IPS DF 19.7 (cell line): ENCODE measurements around the gene SLC18A2.
"Not testable (repeated sequence)": the region's sequence is repeated elsewhere in the genome, so short reads cannot be mapped to it uniquely, and the experiment has no call there.

Source experiments
- DNase-seq: peaks from one replicate; pipeline ENCODE4 v3.0.0-alpha.2; 2013; ENCODE audit warnings: low read depth, low spot score

SLC18A2 gene

DNA sequence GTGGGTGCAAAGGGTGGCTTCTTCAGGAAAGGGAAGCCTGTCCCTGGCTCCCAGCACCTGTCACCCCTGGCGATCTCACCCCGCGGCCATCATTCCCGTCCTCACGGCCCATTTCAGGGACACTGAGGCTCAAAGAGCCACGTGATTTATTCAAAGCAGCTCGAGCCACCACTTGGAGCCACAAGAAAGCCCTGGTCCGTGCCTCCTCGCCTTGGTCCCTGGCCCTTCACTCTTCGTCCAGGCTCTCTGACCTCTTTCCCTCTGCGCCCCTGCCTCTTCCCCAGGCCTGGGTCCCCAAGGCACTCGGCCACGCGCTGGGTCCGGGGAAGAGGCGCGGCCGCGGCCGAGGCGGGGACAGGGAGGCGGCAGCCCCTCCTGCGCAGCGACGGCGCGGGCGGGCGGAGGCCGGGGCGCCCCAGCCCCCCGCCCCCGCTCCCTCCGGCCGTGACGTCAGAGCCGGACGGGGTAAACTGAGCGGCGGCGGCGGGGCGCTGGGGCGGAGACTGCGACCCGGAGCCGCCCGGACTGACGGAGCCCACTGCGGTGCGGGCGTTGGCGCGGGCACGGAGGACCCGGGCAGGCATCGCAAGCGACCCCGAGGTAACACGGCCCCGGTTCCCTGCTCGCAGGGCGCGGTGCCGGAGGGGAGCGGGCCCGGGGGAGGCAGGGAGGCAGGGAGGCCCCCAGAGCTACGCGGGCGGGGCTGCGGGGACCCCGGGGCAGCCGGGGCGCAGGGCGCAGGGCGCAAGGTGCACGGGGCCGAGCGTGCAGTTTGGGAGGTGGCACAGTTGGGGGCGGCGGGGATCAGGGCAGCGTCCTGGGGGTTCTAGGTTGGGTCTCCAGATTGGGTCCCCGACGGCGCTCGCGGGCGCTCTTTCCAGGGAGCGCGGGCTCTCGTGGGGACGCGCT is at the start of gene SLC18A2:
Gene SLC18A2, plus strand, starts transcription at position 494 of the 909 bp plus-strand sequence. CDS start 580 bp downstream, outside the sequence.
- DNase-seq: no peak

DNA sequence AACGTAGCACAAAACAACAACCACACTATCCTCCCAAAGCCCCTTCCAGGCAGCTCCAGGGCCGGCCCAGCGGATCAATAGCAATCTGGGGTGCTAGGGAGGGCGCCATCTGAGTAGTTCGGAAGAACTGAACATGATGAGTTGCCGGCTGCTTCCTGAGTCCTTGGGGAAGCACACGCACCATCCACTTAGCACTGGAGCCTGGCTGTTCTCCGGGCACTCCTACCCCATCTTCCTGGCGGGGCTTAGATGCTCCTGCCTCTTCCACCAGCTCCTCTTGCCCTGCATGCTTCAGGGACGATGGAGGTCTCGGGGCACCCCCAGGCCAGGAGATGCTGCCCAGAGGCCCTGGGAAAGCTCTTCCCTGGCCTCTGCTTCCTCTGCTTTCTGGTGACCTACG is 43.7 kb upstream of the SLC18A2 start, which contains the start of gene KCNK18:
Gene KCNK18, plus strand, starts transcription at position 301 of the 400 bp plus-strand sequence. Its CDS starts 0 bp downstream, at position 301.
- no peak for DNase-seq

DNA sequence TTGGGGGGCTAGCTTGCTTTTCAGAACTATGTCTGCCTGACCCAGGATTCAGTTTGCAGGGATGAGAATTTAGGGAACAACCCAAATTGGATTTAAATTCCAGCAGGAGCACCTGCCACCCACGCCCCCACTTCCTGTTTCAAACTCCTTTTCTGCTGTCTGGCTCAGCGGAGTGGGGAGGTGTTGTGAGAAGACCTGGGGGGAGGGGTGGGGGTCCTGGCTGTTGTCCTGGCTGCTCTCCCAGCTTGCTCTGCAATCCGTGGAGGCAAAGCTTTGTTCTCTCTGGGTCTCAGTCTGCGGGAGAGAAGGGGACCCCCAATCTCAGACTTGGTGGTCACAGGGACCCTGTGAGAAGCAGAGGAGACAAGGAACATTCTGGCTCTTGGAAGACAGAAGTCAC is 42.8 kb upstream of the SLC18A2 start:
- no peak for DNase-seq

DNA sequence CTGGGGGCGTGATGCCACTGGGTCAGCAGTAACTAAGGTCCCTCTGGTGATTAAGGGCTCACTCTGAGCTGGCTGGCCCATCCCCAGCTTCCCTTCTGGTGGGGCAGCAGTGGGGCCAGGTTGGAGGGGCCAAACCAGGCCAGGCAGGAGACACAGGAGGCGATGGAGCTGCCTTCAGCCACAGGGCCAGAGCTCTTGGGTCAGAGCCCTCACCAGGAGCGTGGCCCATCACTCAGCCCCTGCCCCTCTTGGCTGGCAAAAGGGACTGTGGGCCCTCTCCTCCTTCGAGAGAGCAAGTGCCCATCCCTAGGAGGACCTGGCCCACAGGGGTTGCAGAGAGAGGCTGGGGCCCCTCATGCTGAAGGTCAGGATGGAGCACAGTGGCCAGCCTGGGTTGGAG is 39.1 kb upstream of the SLC18A2 start:
- no peak for DNase-seq

DNA sequence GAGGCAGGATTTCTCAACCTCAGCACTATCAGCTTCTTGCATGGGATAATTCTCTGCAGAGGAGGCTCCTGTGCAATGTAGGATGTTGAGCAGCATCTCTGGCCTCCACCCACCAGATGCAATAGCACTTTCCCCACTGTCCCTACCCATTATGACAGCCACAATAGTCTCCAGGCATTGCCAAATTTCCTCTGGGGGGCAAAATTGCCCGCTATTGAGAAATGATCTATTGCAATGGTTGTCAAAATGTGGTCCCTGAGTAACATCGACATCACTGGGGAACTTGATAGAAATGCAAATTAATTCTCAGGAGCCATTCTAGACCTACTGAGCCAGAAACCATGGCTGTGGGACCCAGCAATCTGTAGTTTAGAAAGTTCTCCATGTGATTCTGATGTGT is 36.6 kb upstream of the SLC18A2 start:
- DNase-seq: no peak

DNA sequence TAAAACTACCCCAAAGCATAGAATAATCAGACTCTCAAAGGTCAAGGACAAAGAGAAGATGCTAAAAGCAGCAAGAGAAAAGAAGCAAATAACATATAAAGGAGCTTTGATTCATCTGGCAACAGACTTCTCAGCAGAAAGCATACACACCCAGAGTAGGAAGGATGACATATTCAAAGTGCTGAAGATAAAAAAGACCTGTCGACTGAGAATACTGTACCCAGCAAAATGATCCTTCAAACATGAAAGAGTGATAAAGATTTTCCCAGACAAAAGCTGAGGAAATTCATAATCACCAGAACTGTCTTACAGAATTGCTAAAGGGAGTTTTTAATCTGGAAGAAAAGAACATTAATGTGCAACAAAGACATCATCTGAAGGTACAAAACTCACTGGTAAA is 28.7 kb upstream of the SLC18A2 start:
- DNase-seq: no peak

DNA sequence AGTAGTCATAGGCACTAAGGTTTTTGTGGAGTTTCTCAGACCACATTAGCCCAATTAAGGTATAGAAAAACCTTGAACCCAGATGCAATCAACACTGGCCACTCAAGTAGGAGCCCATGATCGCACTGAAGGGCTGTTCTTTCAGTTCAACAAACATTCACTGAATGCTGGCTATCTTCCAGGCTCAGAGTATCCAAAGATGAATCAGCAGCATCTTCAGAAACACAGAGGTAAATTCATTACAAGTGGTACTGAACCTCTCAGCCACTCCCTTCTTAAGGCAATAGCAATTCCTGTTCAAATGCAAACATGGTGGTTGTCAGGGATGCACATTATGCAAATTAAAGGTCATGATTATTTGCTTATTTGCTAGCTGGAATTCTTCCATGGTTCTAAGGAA is 26.5 kb upstream of the SLC18A2 start:
- no peak for DNase-seq

DNA sequence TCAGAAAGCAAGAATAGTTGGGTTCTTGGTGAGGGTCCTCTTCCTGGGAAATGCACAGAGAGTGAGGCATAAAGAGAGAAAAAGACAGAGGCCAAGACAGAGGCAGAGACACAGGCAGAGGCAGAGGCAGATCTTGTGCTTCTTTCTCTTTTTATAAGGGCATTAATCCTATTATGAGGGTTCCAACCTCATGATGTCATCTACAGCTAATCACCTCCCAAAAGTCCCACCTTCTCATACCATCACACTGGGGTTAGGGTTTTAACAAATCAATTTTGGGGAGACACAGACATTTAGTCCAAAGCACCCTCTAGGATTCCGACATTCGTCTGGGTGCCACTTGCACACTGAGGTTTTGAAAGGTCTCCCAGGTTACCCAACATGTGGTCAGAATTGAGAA is 25.8 kb upstream of the SLC18A2 start:
- DNase-seq: no peak

DNA sequence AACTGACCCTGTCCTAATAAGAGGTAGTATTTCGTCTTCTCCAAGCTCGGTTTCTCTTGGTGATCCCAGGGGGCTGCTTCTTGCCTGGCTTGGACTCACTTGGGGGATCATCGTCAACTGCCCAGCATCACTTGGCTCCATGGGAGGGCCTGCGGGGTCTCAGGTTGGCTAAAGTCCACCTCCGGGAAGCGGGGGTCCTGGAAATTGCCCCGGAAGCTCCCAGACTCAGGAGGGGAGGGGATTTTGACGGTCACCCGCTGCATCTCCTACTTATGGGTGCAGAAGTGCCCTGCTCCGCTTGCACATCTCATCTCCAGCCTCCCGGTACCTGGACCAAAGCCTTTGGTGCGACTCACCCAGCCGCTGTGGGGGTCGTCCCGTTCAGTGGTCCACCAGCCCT is 24.9 kb upstream of the SLC18A2 start:
- no peak for DNase-seq

DNA sequence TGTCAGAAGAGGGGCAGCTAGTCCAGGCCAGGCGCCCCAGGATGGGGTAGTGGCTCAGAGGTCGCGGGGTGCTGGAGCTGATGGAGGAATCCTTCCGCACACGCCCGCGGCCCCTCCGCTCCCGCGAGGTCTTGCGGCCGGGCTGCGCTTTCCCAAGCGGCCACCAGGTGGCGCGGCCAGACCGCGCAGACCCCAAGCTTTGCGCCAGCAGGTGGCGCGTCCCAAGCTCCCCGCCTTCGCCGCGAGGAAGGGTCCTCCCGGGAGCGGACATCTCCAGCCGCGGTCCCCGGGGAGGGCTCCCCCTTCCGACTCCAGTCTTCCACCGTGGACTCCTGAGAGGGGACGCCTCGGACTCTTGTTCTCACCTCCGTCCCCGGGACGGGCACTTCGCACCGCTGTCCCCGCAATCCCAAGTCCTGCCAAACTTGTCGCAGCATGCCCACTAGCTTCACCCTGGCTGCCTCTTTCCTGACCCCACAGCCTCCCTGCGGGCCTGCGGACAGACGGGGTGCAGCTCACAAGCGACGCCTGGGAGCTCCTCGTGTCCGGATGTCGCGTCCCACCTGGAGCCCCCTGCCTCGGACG is 24.2 kb upstream of the SLC18A2 start:
- DNase-seq: no peak

DNA sequence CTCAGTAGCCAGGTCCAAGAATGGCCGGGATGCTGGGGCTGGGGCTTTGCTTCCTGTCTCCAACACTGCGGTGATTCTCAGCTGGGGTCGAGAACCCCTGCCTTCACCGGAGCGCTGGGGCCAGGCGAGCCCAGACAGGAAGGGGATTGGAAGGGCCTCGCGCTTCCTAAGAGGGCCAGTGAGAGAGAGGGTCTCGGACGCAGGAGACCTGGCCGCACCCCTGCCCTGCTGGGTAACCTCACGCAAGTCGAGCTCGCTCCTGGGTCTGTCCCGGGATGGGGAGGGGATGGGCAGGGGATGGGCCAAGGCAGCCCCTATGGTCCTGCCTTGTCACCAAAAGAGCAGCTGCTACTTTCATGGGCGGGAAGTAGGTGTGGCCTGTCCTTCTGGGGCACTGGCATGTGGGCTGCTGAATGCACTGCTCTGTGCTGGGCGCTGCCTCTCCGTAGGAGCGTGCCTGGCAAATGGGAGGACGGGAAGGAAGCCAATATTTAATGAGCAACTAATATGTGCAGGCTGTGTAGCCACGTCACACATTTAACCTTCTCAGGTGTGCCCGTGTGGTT is 23.6 kb upstream of the SLC18A2 start:
- no peak for DNase-seq

DNA sequence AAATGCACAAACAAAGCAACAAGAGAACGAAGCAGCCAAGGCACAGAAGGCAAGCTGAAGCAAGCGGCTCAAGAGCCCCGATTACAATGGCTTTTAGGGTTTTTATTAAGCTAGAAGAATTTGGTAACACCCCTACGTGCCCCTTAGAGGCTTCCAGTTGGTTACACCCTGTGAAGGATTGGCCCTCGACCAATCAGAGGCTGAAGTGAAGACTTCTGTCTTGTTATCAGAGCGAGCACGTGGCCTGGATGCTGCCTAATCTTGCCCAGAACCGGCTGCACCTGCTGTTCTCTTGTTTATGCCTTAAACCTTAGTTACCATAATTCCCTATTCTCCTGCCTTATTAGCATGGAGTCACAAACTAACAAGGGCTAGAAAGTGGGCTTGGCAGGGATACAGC is 22.3 kb upstream of the SLC18A2 start:
- no peak for DNase-seq

DNA sequence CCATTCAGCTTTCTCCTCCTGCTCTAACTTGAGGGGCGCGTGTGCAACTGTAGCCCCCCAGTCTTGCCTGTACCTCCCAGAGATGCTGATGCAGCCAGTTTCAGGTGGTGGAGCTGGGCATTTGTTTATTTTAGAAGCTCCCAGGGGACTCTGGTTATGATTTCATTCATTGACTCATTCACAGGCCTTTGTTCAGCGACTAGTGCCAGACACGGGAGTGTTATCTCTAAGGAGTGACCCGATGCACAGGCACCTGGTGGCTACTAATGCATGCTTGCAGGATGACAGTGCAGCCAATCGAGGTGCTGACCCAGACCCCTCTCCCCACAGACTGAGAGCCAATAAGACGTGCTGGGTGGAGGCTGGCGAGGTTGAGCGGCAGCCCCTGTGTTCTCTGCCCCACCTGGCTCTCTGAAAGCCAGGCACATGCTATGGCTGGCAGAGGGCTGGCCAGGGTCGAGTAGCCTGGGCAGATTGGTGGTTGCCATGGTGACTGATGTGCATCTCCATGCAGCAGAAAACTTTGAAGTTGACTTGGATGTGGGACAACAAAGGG is 19.7 kb upstream of the SLC18A2 start:
- no peak for DNase-seq

DNA sequence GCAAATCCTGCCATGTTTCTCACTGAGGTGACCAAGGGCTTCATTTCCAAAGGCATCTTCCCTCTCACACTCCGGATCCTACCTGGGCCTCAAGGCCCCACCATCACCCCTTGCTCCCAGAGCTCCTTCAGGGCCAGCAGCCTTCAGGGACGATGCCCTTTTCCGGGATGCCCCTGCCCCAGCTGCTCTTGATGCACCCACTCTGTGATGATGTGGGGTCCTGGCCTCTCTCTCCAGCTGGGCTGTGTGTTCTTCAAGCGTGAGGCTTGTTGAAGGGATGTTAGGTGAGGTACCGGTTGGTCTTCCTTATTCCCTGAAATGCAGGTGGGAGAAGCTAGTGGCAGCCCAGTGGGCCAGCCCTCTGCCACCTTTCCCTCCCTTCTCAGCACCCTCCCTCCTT is 18.4 kb upstream of the SLC18A2 start:
- DNase-seq: no peak

DNA sequence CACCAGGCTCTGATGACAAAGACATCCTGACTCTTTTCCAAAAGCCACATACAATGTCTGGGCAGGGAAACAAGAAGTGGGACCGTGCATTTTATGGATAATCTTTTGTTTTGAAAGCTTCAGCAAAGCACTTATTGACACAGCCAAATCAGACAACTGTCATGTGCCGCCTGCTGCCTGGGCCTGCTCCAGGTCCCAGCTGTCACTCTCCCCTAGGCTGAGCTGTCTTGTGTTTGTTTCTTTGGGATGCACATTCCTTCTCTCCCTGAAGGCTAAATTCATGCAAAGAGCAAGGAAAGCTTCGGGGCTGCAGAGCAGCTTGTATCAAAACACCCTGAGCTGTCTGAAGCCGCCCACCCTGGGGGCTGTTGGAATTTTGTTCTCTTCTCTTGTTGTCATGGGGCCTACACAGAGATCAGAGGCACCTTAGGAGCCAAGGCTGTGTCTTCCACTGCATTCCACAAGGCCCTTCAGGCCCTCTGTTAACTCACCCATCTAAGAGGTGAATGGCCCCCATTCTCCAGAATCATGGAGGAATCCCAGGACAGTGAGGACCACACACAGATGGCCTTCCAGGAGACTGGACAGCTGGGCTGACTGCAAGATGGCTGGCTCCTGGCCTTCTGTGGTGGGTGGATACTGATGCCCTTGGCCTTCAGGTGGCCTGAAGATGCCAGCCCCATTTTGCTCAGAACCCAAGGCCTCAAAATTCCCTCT is 17.8 kb upstream of the SLC18A2 start:
- no peak for DNase-seq

DNA sequence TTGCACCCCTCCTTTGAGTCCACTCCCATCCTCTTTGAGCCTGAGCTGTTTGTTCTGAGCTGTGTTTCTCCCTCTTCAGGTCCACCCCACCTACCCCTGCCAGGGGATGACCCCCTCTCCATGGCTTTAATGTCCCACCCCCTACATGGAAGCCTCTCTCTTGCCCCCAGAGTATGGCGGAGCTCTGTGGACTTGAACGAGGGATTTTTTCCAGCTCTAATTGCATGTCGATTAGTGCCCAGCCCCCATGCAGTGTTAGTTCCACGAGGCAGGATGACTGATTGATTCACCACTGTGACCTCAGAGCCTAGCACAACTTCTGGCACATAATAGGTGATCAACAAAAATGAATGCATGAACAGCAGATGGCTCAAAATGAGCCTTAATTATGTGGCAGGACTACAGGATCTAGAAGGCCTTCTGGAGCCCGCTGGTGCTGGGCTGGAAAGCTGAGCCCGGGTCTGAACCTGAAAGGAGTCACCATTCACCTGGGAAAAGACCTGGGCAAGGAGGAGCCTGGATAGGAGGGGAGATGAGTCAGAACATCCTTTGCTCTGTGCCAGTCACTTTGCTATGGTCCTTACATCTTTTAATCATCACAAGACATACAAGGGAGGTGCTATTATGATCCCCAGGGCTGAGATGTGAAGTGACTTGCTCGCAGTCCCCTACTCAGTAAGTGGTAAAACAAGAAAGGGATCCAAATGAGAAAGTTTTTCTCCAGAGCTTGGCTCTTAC is 17.1 kb upstream of the SLC18A2 start:
- DNase-seq: no peak

DNA sequence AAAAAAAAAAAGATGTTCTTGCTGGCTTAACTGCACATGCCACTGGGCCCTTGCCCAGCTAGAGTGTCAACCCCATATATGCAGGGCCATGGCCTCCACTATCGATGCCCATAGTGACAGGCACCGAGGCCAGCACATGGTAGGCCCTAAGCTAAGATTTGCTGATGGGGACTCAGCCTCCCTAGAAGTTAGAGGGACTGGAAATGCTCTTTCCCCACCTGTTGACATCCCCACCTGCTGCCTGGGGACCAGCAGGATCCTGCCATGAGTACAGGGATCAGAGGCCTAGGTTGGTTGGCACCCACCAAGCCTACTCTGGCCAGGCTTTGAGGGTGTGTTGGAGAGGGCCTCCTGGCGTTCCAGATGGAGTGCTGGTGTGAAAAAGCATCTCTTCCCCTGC is 16.0 kb upstream of the SLC18A2 start:
- DNase-seq: no peak

DNA sequence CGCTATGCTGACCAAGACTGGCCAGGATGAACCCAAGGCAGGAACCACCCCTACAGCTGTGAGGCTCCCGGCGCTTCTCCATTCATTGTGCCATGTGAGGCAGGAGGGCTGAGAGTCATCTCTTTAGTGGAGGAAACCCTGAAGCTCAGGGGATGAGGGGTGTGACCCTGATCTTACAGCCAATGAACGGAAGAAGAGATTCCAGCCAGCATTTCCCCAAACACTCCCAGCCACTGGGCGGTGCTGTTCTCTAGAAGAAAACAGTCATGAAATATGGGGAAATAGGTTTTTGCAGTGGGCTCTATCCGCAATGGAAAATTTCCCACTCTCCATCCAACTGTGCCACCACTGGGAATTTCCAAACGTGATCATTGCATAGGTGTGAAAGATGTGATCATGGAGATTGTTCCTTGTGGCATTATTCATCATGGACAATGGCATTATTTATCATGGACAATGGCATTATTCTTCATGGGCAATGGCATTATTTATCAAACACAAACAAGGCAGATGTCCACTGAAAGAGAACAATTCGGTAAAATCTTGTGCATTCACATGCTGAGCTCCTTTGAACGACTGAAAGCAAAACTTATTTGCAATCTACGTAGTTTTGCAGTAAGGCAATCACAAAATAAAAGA is 14.0 kb upstream of the SLC18A2 start:
- DNase-seq: no peak

DNA sequence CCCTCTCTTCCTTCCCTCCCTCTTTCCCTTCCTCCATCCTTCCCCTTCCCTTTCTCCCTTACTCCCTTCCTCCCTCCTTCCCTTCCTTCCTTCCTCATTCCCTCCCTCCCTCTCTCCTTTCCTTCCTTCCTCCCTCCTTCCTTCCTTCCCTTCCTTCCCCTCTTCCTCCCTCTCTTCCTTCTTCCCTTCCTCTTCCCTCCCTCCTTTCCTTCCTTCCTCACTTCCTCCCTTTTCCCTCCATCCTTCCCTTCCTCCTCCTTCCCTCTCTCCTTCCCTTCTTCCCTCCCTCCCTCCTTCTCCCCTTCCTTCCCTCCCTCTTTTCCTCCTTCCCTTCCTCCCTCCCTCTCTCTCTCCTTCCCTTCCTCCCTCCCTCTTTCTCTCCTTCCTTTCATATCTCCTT is 12.7 kb upstream of the SLC18A2 start:
- no peak for DNase-seq

DNA sequence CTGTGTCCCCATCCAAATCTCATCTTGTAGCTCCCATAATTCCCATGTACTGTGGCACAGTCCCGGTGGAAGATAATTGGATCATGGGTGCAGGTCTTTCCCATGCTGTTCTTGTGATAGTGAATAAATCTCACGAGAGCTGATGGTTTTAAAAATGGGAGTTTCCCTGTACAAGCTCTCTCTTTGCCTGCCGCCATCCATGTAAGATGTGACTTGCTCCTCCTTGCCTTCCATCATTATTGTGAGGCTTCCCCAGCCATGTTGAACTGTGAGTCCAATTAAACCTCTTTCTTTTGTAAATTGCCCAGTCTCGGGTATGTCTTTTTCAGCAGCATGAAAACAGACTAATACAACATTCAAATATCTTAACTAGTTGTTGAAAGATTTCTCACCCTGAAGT is 10.8 kb upstream of the SLC18A2 start:
- DNase-seq: not testable (repeated sequence)
